ENCODE measurements around the gene VPS54. TPM values are rescaled to one million over a fixed set of nuclear protein-coding genes. Genes with fewer than 3 reads are reported as not detected.

The VPS54 gene
- total and polyA plus RNA-seq, 4 donors = 4.5 to 25.1 (median 13.3) TPM

DNA sequence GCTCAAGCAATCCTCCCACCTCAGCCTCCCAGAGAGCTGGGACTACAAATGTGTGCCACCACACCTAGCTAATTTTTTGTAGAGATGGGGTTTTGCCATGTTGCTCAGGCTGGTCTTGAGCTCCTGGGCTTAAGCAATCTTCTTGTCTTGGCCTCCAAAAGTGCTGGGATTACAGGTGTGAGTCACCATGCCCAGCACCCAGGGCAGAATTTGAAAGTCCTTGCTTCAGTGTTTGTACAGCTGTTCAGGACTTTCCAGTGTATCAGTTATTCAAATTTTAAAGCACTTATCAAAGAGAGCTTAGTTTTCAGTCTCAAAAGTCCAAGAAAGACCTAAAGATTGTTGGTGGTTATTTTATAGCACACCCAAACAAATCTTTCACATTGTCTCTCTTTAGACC is 43.6 kb upstream of the VPS54 start:
- H3K27ac ChIP-seq (ENCODE audit: low read depth in 1 of 2, low read length in 2 of 2) = no peak overlapping the region
- H3K36me3 ChIP-seq (ENCODE audit: control insufficient read depth in 4 of 4, insufficient read depth in 3 of 4, low read depth in 1 of 4, low read length in 3 of 4) = no peaks in the 10 kb centered on the region
- no peaks in the 10 kb centered on the region for H3K27me3 ChIP-seq (ENCODE audit: control insufficient read depth in 4 of 4, insufficient read depth in 4 of 4, low read length in 3 of 4)
- no peak overlapping the region for H3K9ac ChIP-seq (ENCODE audit: low read depth in 1 of 2, low read length in 2 of 2)
- no peaks in the 10 kb centered on the region for H3K4me1 ChIP-seq (ENCODE audit: control insufficient read depth in 4 of 4, insufficient read depth in 4 of 4, low read length in 3 of 4)
- TF ChIP-seq HNF4G (IDR thresholded peaks at IDR 0.05) = no peak
- no peak for TF ChIP-seq GABPA (IDR thresholded peaks at IDR 0.05 in 1 of 2, conservative IDR thresholded peaks at IDR 0.05 in 1 of 2)
- no peak for TF ChIP-seq EGR1 (IDR thresholded peaks at IDR 0.05; ENCODE audit: low read depth in 2 of 2)
- TF ChIP-seq NR2F2 (IDR thresholded peaks at IDR 0.05) = no peak
- TF ChIP-seq TAF1 (conservative IDR thresholded peaks at IDR 0.05) = no peak
- TF ChIP-seq, protein P1, sequence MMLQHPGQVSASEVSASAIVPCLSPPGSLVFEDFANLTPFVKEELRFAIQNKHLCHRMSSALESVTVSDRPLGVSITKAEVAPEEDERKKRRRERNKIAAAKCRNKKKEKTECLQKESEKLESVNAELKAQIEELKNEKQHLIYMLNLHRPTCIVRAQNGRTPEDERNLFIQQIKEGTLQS (IDR thresholded peaks at IDR 0.05) = no peak
- TF ChIP-seq, protein P2, sequence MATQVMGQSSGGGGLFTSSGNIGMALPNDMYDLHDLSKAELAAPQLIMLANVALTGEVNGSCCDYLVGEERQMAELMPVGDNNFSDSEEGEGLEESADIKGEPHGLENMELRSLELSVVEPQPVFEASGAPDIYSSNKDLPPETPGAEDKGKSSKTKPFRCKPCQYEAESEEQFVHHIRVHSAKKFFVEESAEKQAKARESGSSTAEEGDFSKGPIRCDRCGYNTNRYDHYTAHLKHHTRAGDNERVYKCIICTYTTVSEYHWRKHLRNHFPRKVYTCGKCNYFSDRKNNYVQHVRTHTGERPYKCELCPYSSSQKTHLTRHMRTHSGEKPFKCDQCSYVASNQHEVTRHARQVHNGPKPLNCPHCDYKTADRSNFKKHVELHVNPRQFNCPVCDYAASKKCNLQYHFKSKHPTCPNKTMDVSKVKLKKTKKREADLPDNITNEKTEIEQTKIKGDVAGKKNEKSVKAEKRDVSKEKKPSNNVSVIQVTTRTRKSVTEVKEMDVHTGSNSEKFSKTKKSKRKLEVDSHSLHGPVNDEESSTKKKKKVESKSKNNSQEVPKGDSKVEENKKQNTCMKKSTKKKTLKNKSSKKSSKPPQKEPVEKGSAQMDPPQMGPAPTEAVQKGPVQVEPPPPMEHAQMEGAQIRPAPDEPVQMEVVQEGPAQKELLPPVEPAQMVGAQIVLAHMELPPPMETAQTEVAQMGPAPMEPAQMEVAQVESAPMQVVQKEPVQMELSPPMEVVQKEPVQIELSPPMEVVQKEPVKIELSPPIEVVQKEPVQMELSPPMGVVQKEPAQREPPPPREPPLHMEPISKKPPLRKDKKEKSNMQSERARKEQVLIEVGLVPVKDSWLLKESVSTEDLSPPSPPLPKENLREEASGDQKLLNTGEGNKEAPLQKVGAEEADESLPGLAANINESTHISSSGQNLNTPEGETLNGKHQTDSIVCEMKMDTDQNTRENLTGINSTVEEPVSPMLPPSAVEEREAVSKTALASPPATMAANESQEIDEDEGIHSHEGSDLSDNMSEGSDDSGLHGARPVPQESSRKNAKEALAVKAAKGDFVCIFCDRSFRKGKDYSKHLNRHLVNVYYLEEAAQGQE (IDR thresholded peaks at IDR 0.05) = no peak
- TF ChIP-seq, protein P3, sequence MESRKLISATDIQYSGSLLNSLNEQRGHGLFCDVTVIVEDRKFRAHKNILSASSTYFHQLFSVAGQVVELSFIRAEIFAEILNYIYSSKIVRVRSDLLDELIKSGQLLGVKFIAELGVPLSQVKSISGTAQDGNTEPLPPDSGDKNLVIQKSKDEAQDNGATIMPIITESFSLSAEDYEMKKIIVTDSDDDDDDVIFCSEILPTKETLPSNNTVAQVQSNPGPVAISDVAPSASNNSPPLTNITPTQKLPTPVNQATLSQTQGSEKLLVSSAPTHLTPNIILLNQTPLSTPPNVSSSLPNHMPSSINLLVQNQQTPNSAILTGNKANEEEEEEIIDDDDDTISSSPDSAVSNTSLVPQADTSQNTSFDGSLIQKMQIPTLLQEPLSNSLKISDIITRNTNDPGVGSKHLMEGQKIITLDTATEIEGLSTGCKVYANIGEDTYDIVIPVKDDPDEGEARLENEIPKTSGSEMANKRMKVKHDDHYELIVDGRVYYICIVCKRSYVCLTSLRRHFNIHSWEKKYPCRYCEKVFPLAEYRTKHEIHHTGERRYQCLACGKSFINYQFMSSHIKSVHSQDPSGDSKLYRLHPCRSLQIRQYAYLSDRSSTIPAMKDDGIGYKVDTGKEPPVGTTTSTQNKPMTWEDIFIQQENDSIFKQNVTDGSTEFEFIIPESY (IDR thresholded peaks at IDR 0.05) = no peak
- TF ChIP-seq, protein P4, sequence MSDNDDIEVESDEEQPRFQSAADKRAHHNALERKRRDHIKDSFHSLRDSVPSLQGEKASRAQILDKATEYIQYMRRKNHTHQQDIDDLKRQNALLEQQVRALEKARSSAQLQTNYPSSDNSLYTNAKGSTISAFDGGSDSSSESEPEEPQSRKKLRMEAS (IDR thresholded peaks at IDR 0.05) = no peak
- no peak for DNase-seq (ENCODE audit: low spot score)
- H3K4me3 ChIP-seq (ENCODE audit: low read depth in 1 of 3, low read length in 3 of 3) = no peak overlapping the region
- H3K9me3 ChIP-seq (ENCODE audit: control insufficient read depth in 4 of 4, low read length in 3 of 4) = no peaks in the 10 kb centered on the region

DNA sequence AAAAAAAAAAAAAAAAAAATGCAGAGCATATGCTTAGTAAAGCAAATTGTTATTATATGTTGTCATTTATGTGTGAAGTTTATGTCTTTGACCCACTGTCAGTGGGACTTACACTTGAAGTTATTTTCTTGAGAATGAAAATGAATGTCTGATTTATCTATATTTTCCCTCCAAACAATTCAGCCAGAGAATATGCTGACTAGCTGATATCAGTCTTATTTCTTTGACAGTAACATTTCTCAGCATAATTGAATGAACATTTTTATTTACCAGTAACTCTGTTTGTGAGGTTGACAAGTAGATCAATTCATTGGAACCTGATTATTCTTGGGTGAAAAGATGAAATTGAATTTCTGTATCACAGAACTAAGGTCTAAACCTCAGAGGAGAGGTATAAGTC is 40.0 kb upstream of the VPS54 start:
- Histone ChIP-seq H3K27me3 (ENCODE audit: control insufficient read depth in 4 of 4, insufficient read depth in 4 of 4, low read length in 3 of 4) (no peaks in the 10 kb centered on the region), H3K4me3 (ENCODE audit: low read depth in 1 of 3, low read length in 3 of 3) (no peak overlapping the region), H3K4me1 (ENCODE audit: control insufficient read depth in 4 of 4, insufficient read depth in 4 of 4, low read length in 3 of 4) (no peaks in the 10 kb centered on the region), H3K27ac (ENCODE audit: low read depth in 1 of 2, low read length in 2 of 2) (no peak overlapping the region), H3K9ac (ENCODE audit: low read depth in 1 of 2, low read length in 2 of 2) (no peak overlapping the region), H3K36me3 (ENCODE audit: control insufficient read depth in 4 of 4, insufficient read depth in 3 of 4, low read depth in 1 of 4, low read length in 3 of 4) (no peaks in the 10 kb centered on the region), H3K9me3 (ENCODE audit: control insufficient read depth in 4 of 4, low read length in 3 of 4) (no peaks in the 10 kb centered on the region)
- no peak for DNase-seq (ENCODE audit: low spot score)
- TF ChIP-seq, protein P4 (IDR thresholded peaks at IDR 0.05) = no peak
- TF ChIP-seq FOXA1 (IDR thresholded peaks at IDR 0.05) (no peak), HNF4A (conservative IDR thresholded peaks at IDR 0.05) (no peak), GABPA (IDR thresholded peaks at IDR 0.05 in 1 of 2, conservative IDR thresholded peaks at IDR 0.05 in 1 of 2) (no peak)

DNA sequence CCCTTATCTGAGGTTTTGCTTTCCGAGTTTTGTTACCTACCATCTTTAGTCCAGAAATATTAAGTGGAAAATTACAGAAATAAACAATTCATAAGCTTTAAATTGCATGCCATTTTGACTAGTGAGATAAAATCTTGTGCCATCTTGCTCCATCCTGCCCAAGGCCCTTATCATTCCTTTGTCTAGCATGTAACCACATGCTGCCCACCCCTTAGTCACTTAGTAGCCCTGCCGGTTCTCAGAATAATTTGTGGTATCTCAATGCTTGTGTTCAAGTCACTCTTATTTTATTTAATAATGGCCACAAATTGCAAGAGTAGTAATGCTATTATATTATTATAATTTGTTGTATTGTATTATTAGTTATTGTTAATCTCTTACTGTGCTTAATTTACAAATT is 36.8 kb upstream of the VPS54 start:
- Histone ChIP-seq H3K27ac (ENCODE audit: low read depth in 1 of 2, low read length in 2 of 2) (no peak overlapping the region), H3K9me3 (ENCODE audit: control insufficient read depth in 4 of 4, low read length in 3 of 4) (no peaks in the 10 kb centered on the region), H3K9ac (ENCODE audit: low read depth in 1 of 2, low read length in 2 of 2) (no peak overlapping the region), H3K36me3 (ENCODE audit: control insufficient read depth in 4 of 4, insufficient read depth in 3 of 4, low read depth in 1 of 4, low read length in 3 of 4) (no peaks in the 10 kb centered on the region), H3K4me1 (ENCODE audit: control insufficient read depth in 4 of 4, insufficient read depth in 4 of 4, low read length in 3 of 4) (no peaks in the 10 kb centered on the region), H3K4me3 (ENCODE audit: low read depth in 1 of 3, low read length in 3 of 3) (no peak overlapping the region), H3K27me3 (ENCODE audit: control insufficient read depth in 4 of 4, insufficient read depth in 4 of 4, low read length in 3 of 4) (no peaks in the 10 kb centered on the region)
- 92% methylated on average over 2 of the region's 2 CpGs for WGBS
- DNase-seq (ENCODE audit: low spot score) = no peak
- TF ChIP-seq SP1 (IDR thresholded peaks at IDR 0.05) = no peak
- no peak for TF ChIP-seq EGR1 (IDR thresholded peaks at IDR 0.05; ENCODE audit: low read depth in 2 of 2)
- no peak for TF ChIP-seq FOXA1 (IDR thresholded peaks at IDR 0.05)
- TF ChIP-seq, protein P4 (IDR thresholded peaks at IDR 0.05) = no peak
- TF ChIP-seq, protein P1 (IDR thresholded peaks at IDR 0.05) = no peak
- TF ChIP-seq TAF1 (conservative IDR thresholded peaks at IDR 0.05) = no peak
- no peak for TF ChIP-seq RAD21 (IDR thresholded peaks at IDR 0.05)
- TF ChIP-seq RXRA (IDR thresholded peaks at IDR 0.05) = no peak
- no peak for TF ChIP-seq YY1 (IDR thresholded peaks at IDR 0.05)
- TF ChIP-seq FOXA2 (IDR thresholded peaks at IDR 0.05) = no peak
- TF ChIP-seq, protein P3 (IDR thresholded peaks at IDR 0.05) = no peak
- TF ChIP-seq GABPA (IDR thresholded peaks at IDR 0.05 in 1 of 2, conservative IDR thresholded peaks at IDR 0.05 in 1 of 2) = no peak
- TF ChIP-seq JUND (IDR thresholded peaks at IDR 0.05) = no peak
- no peak for TF ChIP-seq HNF4G (IDR thresholded peaks at IDR 0.05)
- no peak for TF ChIP-seq HNF4A (conservative IDR thresholded peaks at IDR 0.05)

All from liver (tissue), 9 donors.